Gastroesophageal sphincter (tissue), 3 donors: ENCODE results near the gene THBS2.

ENCODE experiments used
- EP300 ChIP-seq: sonication (generic); formaldehyde crosslinking; IDR thresholded peaks from one replicate; pipeline ENCODE4 v1.6.1; 2017; ENCODE audit warnings: antibody characterized with exemption, mild to moderate bottlenecking
- POLR2A ChIP-seq, 2 donors: fragments of 450-650 bp; IDR thresholded peaks; one replicate each; pipeline ENCODE4 v1.6.1; 2017; ENCODE audit warnings: antibody characterized with exemption in 2 of 2, mild to moderate bottlenecking in 2 of 2, moderate library complexity in 1 of 2
- POLR2AphosphoS5 ChIP-seq: sonication (generic); formaldehyde crosslinking; IDR thresholded peaks from one replicate; pipeline ENCODE4 v1.6.1; 2017; ENCODE audit warnings: antibody characterized with exemption
- TF ChIP-seq, protein P1 (sequence below), 4 experiments: fragments of 200-600 bp in 2 of 4; fragments of 450-650 bp in 2 of 4; sonication (generic) in 1 of 4; IDR thresholded peaks; one replicate each; pipeline ENCODE4 v1.5.1; 2017 to 2019; ENCODE audit warnings: antibody characterized with exemption in 4 of 4, mild to moderate bottlenecking in 2 of 4, moderate library complexity in 2 of 4

DNA sequence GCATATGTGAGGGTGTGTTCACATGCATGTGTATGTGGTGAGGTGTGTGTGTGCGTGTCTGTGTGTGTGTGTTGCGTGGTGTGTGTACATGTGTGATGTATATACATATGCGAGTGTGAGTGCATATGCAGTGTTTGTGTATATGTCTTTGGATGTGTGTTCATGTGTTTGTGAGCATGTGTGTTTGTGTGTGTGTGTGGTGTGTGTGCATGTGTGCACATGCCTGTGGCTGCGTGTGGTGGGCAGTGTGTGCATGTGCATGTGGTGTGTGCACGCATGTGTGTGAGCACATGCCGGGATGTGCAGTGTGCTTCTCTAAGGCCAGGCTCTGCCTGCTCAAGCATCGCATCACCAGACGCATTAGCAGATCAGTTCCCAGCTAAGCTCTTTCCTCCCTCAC, 5.7 kb downstream of the THBS2 start:
- TF ChIP-seq, protein P1, sequence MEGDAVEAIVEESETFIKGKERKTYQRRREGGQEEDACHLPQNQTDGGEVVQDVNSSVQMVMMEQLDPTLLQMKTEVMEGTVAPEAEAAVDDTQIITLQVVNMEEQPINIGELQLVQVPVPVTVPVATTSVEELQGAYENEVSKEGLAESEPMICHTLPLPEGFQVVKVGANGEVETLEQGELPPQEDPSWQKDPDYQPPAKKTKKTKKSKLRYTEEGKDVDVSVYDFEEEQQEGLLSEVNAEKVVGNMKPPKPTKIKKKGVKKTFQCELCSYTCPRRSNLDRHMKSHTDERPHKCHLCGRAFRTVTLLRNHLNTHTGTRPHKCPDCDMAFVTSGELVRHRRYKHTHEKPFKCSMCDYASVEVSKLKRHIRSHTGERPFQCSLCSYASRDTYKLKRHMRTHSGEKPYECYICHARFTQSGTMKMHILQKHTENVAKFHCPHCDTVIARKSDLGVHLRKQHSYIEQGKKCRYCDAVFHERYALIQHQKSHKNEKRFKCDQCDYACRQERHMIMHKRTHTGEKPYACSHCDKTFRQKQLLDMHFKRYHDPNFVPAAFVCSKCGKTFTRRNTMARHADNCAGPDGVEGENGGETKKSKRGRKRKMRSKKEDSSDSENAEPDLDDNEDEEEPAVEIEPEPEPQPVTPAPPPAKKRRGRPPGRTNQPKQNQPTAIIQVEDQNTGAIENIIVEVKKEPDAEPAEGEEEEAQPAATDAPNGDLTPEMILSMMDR (IDR thresholded peaks at IDR 0.05), result no peak
- no peak for TF ChIP-seq POLR2A (IDR thresholded peaks at IDR 0.05)
- TF ChIP-seq EP300, result no peak
- no peak for TF ChIP-seq POLR2AphosphoS5
